DOHH2 (cell line): ENCODE results near the gene PRELID1.

ENCODE experiments used
- EZH2phosphoT487 ChIP-seq: fragments of 200-600 bp; sonication (generic); IDR thresholded peaks from 2 replicates; pipeline ENCODE4 v1.6.1; 2017; ENCODE audit warnings: borderline replicate concordance, mild to moderate bottlenecking, antibody characterized with exemption, low read length, moderate library complexity, mixed read lengths
- TF ChIP-seq, protein P1 (sequence below): fragments of 200-600 bp; sonication (generic); IDR thresholded peaks from one replicate; pipeline ENCODE4 v1.5.1; 2014; ENCODE audit warnings: antibody characterized with exemption, mild to moderate bottlenecking, low read depth, low read length; ENCODE audit not compliant: poor library complexity, severe bottlenecking

DNA sequence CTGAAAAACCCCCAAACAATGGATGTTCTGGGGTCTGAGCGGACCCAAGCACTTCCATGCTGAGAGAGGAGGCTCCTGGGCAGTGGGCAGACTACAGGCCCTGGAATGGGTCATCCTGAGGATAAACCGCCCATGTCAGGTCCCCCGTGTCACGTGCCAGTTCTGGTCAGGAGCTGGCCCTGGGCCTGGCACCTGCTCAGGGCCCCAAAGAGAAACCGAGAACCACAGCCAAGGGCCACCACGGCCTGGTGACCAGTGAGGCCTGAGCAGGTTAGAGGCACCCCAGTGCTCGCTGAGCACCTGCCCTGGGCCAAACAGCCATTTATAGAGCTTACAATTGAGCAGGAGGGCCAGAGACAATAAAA, 32.1 kb downstream of the PRELID1 start:
- TF ChIP-seq, protein P1, sequence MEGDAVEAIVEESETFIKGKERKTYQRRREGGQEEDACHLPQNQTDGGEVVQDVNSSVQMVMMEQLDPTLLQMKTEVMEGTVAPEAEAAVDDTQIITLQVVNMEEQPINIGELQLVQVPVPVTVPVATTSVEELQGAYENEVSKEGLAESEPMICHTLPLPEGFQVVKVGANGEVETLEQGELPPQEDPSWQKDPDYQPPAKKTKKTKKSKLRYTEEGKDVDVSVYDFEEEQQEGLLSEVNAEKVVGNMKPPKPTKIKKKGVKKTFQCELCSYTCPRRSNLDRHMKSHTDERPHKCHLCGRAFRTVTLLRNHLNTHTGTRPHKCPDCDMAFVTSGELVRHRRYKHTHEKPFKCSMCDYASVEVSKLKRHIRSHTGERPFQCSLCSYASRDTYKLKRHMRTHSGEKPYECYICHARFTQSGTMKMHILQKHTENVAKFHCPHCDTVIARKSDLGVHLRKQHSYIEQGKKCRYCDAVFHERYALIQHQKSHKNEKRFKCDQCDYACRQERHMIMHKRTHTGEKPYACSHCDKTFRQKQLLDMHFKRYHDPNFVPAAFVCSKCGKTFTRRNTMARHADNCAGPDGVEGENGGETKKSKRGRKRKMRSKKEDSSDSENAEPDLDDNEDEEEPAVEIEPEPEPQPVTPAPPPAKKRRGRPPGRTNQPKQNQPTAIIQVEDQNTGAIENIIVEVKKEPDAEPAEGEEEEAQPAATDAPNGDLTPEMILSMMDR, result no peak
- no peak for TF ChIP-seq EZH2phosphoT487
